ENCODE measurements around the gene KCNN4. TPM values are rescaled to one million over a fixed set of nuclear protein-coding genes. Genes with fewer than 3 reads are reported as not detected.
"Not testable (repeated sequence)": the region's sequence is repeated elsewhere in the genome, so short reads cannot be mapped to it uniquely, and the experiment has no call there.

KCNN4 gene
- 1 to 10 TPM; 1.7 to 2.3 (median 1.7) TPM for polyA plus RNA-seq (ENCODE audit: insufficient read length in 3 of 3)
- long read RNA-seq, donor 1, partial matches to known transcripts = 0 of 1 reads
- long read RNA-seq, donor 1, other reads (novel, unspliced or antisense) = 0 of 1 reads
- long read RNA-seq, donor 2 = 0 reads
- long read RNA-seq, donor 3 = 0 reads
- long read RNA-seq, donor 4, partial matches to known transcripts = 0 of 1 reads
- long read RNA-seq, donor 4, other reads (novel, unspliced or antisense) = 0 of 1 reads
- long read RNA-seq, donor 5, partial matches to known transcripts = 0 of 2 reads
- long read RNA-seq, donor 5, other reads (novel, unspliced or antisense) = 0 of 2 reads
- long read RNA-seq, donor 6 = 0 reads
- long read RNA-seq, donor 7 = 0 reads
- long read RNA-seq, donor 8 = 0 reads
- long read RNA-seq, donor 9, partial matches to known transcripts = 0 of 1 reads
- long read RNA-seq, donor 9, other reads (novel, unspliced or antisense) = 0 of 1 reads
- long read RNA-seq, donor 10, partial matches to known transcripts = 0 of 1 reads
- long read RNA-seq, donor 10, other reads (novel, unspliced or antisense) = 0 of 1 reads
- long read RNA-seq, donor 11 = 0 reads
- long read RNA-seq, donor 12 = 0 reads
- long read RNA-seq, donor 13 = 0 reads
- long read RNA-seq, donor 14 = 0 reads
- long read RNA-seq, donor 15, partial matches to known transcripts = 16 of 19 reads
- long read RNA-seq, donor 15, other reads (novel, unspliced or antisense) = 0 of 19 reads
- long read RNA-seq, donor 16 = 0 reads

- DNase-seq = no peak
Measured at GRCh38 chr19:43780706-43781525, at the start of gene KCNN4. Gene KCNN4, minus strand, starts transcription at chr19:43780973. Its CDS starts 112 bp downstream, at chr19:43780861.

- peak; percentile 92 for DNase-seq
Measured at GRCh38 chr19:43826787-43827754, 46.3 kb upstream of the KCNN4 start, which contains the start of gene ZNF283. Gene ZNF283, plus strand, starts transcription at chr19:43827321. Its CDS starts 6,184 bp downstream, at chr19:43833505.

GRCh38 chr19:43824572-43824971, 43.8 kb upstream of the KCNN4 start:
- not testable (repeated sequence) for DNase-seq

GRCh38 chr19:43823856-43824255, 43.1 kb upstream of the KCNN4 start:
- DNase-seq = not testable (repeated sequence)

GRCh38 chr19:43820884-43821215, 40.1 kb upstream of the KCNN4 start:
- DNase-seq = no peak

- no peak for DNase-seq
Measured at GRCh38 chr19:43820098-43820883, 39.5 kb upstream of the KCNN4 start.

- no peak for DNase-seq
Measured at GRCh38 chr19:43818500-43818899, 37.7 kb upstream of the KCNN4 start.

GRCh38 chr19:43817454-43817853, 36.7 kb upstream of the KCNN4 start:
- not testable (repeated sequence) for DNase-seq

GRCh38 chr19:43814663-43815352, 34.0 kb upstream of the KCNN4 start:
- DNase-seq = no peak

- DNase-seq = no peak
Measured at GRCh38 chr19:43812688-43813087, 31.9 kb upstream of the KCNN4 start.

- DNase-seq = no peak
Measured at GRCh38 chr19:43812259-43812658, 31.5 kb upstream of the KCNN4 start.

- no peak for DNase-seq
Measured at GRCh38 chr19:43811837-43812236, 31.1 kb upstream of the KCNN4 start.

GRCh38 chr19:43809762-43810696, 29.3 kb upstream of the KCNN4 start:
- peak; percentile 14 for DNase-seq

- no peak for DNase-seq
Measured at GRCh38 chr19:43807651-43808050, 26.9 kb upstream of the KCNN4 start.

- DNase-seq = no peak
Measured at GRCh38 chr19:43806848-43807247, 26.1 kb upstream of the KCNN4 start.

- DNase-seq = not testable (repeated sequence)
Measured at GRCh38 chr19:43806401-43806800, 25.6 kb upstream of the KCNN4 start.

- no peak for DNase-seq
Measured at GRCh38 chr19:43804432-43804831, 23.7 kb upstream of the KCNN4 start.
